A673 (cell line): ENCODE results near the gene MFAP3L. TPM values are rescaled to one million over a fixed set of nuclear protein-coding genes. Genes with fewer than 3 reads are reported as not detected.

Source experiments
- BruUV-seq: library from RNA; stranded (reverse); fragments of 400-500 nt; replicated peaks from 2 replicates; lab custom pipeline; 2021; lab: Mats Ljungman, UMichigan
- CTCF ChIA-PET: fragments of 300-600 bp; sonication (Branson Sonifier 250); formaldehyde crosslinking; loops from one replicate; lab custom pipeline; 2022; ENCODE audit warnings: antibody characterized with exemption; lab: Charles Lee
- POLR2A ChIA-PET: fragments of 300-600 bp; sonication (Branson Sonifier 250); formaldehyde crosslinking; loops from one replicate; lab custom pipeline; 2022; ENCODE audit warnings: antibody characterized with exemption; ENCODE audit not compliant: low non-redundant PET; lab: Charles Lee
- DNase-seq: peaks from one replicate; pipeline ENCODE4 v3.0.0-alpha.2; 2015; ENCODE audit warnings: low spot score
- H3K27ac ChIP-seq: fragments of 200-600 bp; sonication (generic); 2 replicates; pipeline ENCODE4 v1.5.1; 2016; ENCODE audit warnings: mixed run types, low read depth, mild to moderate bottlenecking, mixed read lengths, antibody characterized with exemption, low read length; ENCODE audit not compliant: poor library complexity, severe bottlenecking
- H3K27me3 ChIP-seq: fragments of 200-600 bp; sonication (generic); replicated peaks from 2 replicates; pipeline ENCODE4 v1.6.1; 2017; ENCODE audit warnings: mixed run types, low read depth, mild to moderate bottlenecking, mixed read lengths, antibody characterized with exemption, low read length; ENCODE audit not compliant: insufficient read depth, poor library complexity
- H3K36me3 ChIP-seq: fragments of 200-600 bp; sonication (generic); 2 replicates; pipeline ENCODE4 v1.6.1; 2016; ENCODE audit warnings: mixed run types, mild to moderate bottlenecking, mixed read lengths, antibody characterized with exemption, low read length; ENCODE audit not compliant: insufficient read depth, poor library complexity, severe bottlenecking
- H3K4me1 ChIP-seq: fragments of 200-600 bp; sonication (generic); 2 replicates; pipeline ENCODE4 v1.6.1; 2017; ENCODE audit warnings: mixed run types, mild to moderate bottlenecking, mixed read lengths, antibody characterized with exemption, low read length; ENCODE audit not compliant: insufficient read depth, poor library complexity, severe bottlenecking
- H3K4me3 ChIP-seq: fragments of 200-600 bp; sonication (generic); 2 replicates; pipeline ENCODE4 v1.5.1; 2016; ENCODE audit warnings: low read depth, mixed run types, mild to moderate bottlenecking, mixed read lengths, low read length; ENCODE audit not compliant: poor library complexity, severe bottlenecking
- H3K9me3 ChIP-seq: fragments of 200-600 bp; sonication (generic); 2 replicates; pipeline ENCODE4 v1.6.1; 2016; ENCODE audit warnings: mixed run types, low read depth, mild to moderate bottlenecking, mixed read lengths, antibody characterized with exemption, low read length; ENCODE audit not compliant: poor library complexity, severe bottlenecking
- EZH2 ChIP-seq: fragments of 200-600 bp; sonication (generic); IDR thresholded peaks from 2 replicates; pipeline ENCODE4 v1.6.1; 2017; ENCODE audit warnings: borderline replicate concordance, low read depth, mild to moderate bottlenecking, mixed read lengths, antibody characterized with exemption, low read length; ENCODE audit not compliant: poor library complexity, severe bottlenecking
- intact Hi-C: fragments of 100-400 bp; cut with micrococcal nuclease; formaldehyde crosslinking; loops from one replicate; pipeline ENCODE4 v1.10.0; 2022; ENCODE audit not compliant: unreplicated experiment
- total RNA-seq: library from RNA; stranded (reverse); gene quantifications from 2 replicates; pipeline ENCODE4 v1.2.3, GENCODE V29; 2021
- TF ChIP-seq, protein P1 (sequence below): fragments of 300-800, 200-600 bp; sonication (generic); conservative IDR thresholded peaks from 2 replicates; pipeline ENCODE4 v1.5.1; 2017; ENCODE audit warnings: low read depth, mild to moderate bottlenecking, antibody characterized with exemption, low read length, moderate library complexity, mixed read lengths

Gene MFAP3L
- total RNA-seq, 1 experiment from 2014 or later = 7.6 TPM

DNA sequence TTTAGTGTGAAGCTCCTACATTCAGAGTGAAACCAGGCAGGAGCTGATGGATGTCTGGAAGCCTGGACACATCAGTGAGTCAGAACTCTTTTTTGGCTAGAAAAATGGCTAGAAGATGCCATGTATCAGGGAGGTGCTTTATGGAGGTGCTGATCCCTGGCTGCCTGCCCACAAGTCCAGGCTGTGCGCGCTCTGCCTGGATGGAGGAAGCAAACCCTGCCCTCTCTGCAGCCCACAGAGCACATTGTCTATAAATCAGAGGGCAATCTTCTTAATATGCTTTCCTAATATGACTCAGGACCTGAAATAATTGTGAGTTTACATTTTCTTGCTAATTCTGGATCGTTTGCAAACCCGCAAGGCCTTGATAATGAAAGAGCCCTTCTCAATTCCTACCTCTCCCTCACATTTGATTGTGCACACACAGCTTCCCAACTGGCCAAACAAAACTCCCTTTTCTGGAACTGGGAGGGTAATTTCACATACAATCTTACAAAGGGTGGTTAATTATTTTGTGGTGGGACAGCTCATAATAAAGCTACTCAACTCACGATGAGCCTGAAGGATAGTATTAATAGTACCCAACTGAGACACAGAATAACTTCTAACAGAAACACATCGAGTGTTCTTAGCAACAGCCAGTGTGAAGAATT, 11.7 kb downstream of the MFAP3L start:
- Histone ChIP-seq H3K4me1 (no peaks in the 10 kb centered on the region), H3K9me3 (no peaks in the 10 kb centered on the region), H3K4me3 (no peak overlapping the region), H3K36me3 (no peaks in the 10 kb centered on the region), H3K27ac (no peak overlapping the region), H3K27me3 (no peaks in the 10 kb centered on the region)
- no peak for DNase-seq
- intact Hi-C loops = no loop called here
- ChIA-PET CTCF (no interaction called here), POLR2A (no interaction called here)
- TF ChIP-seq EZH2 = no peak
- TF ChIP-seq, protein P1, sequence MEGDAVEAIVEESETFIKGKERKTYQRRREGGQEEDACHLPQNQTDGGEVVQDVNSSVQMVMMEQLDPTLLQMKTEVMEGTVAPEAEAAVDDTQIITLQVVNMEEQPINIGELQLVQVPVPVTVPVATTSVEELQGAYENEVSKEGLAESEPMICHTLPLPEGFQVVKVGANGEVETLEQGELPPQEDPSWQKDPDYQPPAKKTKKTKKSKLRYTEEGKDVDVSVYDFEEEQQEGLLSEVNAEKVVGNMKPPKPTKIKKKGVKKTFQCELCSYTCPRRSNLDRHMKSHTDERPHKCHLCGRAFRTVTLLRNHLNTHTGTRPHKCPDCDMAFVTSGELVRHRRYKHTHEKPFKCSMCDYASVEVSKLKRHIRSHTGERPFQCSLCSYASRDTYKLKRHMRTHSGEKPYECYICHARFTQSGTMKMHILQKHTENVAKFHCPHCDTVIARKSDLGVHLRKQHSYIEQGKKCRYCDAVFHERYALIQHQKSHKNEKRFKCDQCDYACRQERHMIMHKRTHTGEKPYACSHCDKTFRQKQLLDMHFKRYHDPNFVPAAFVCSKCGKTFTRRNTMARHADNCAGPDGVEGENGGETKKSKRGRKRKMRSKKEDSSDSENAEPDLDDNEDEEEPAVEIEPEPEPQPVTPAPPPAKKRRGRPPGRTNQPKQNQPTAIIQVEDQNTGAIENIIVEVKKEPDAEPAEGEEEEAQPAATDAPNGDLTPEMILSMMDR = no peak
- no TSS peak for BruUV-seq

DNA sequence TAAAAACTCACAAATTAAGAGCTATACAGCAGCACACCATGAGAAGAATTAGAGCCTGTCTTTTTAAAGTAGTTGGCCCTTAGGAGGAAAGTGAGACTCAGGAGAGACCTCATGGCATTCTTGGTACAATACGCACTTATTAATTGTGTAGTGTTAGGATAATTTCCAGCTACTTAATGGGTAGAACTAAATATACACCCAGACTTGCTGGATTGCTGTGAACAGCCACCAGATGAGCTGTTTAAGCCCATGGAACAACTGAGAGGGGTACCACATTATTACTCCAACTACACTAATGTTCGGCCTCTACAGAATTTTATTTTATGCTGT, 13.6 kb downstream of the MFAP3L start:
- ChIA-PET CTCF (no interaction called here), POLR2A (no interaction called here)
- no peaks in the 10 kb centered on the region for H3K27me3 ChIP-seq
- TF ChIP-seq EZH2 = no peak
- TF ChIP-seq, protein P1 = no peak
- DNase-seq = no peak
- no peak overlapping the region for H3K27ac ChIP-seq
- H3K9me3 ChIP-seq = no peaks in the 10 kb centered on the region
- no peaks in the 10 kb centered on the region for H3K4me1 ChIP-seq
- intact Hi-C loops = no loop called here
- no peak overlapping the region for H3K4me3 ChIP-seq
- H3K36me3 ChIP-seq = no peaks in the 10 kb centered on the region
- no TSS peak for BruUV-seq

DNA sequence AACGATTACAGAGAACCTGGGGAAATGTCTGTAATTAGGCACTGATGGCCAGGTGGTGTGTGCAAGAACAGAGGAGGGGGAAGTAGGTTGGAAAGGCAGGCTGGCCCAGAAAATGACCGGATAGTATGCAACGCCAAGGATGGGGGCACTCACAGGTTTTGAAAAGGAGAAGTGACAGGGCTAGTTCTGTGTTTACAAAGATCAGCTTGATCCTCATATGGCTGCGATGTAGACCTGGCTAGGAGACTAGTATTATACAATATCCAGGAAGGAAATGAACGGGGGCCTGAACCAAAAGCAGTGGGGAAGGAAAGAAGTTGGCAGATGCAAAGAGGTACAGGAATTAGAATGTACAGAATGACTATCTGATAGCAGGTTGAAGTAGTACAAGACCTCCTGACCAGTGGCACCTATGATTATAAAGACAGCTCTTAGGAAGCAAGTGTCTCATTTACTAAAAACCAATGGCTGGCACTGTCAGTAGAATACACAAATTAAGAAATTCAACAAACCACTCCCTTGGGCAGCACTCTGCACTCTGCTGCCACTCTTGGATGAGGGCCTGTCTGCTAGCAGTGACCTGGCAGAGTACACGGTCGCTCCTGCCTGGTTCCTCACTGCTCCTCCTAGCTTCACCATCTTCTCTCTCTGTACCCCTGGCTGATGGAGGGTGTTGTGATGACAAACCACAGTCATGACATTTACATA, 14.1 kb downstream of the MFAP3L start:
- H3K4me3 ChIP-seq = no peak overlapping the region
- BruUV-seq = no TSS peak
- H3K4me1 ChIP-seq = no peaks in the 10 kb centered on the region
- H3K27ac ChIP-seq = no peak overlapping the region
- ChIA-PET POLR2A (no interaction called here), CTCF (no interaction called here)
- H3K36me3 ChIP-seq = no peaks in the 10 kb centered on the region
- no peaks in the 10 kb centered on the region for H3K9me3 ChIP-seq
- no peak for DNase-seq
- no peaks in the 10 kb centered on the region for H3K27me3 ChIP-seq
- intact Hi-C loops = no loop called here
- TF ChIP-seq, protein P1 = no peak
- TF ChIP-seq EZH2 = no peak
